ENCODE data around the gene ULK4. TPM values are rescaled to one million over a fixed set of nuclear protein-coding genes. Genes with fewer than 3 reads are reported as not detected.
"Not testable (repeated sequence)": the region's sequence is repeated elsewhere in the genome, so short reads cannot be mapped to it uniquely, and the experiment has no call there.

ULK4 gene
- total and polyA plus RNA-seq, 9 donors, result 2.4 to 58.7 (median 7.3) TPM

- WGBS, 3 donors, result 83 to 84% (median 84%) methylated on average over 1 of the region's 1 CpG
- no peak for DNase-seq
- no peak overlapping the region for H3K27ac ChIP-seq
- no peaks in the 10 kb centered on the region for H3K36me3 ChIP-seq
- no peak for TF ChIP-seq EP300 (IDR thresholded peaks at IDR 0.05)
- H3K4me3 ChIP-seq, result no peak overlapping the region
- intact Hi-C loops (cut with DNase I), result no loop called here
- H3K27me3 ChIP-seq, result no peaks in the 10 kb centered on the region
- no peaks in the 10 kb centered on the region for H3K9me3 ChIP-seq
- no peaks in the 10 kb centered on the region for H3K4me1 ChIP-seq (ENCODE audit: insufficient read depth)
Measured at GRCh38 chr3:41701191-41701698, 260.7 kb downstream of the ULK4 start.

DNA sequence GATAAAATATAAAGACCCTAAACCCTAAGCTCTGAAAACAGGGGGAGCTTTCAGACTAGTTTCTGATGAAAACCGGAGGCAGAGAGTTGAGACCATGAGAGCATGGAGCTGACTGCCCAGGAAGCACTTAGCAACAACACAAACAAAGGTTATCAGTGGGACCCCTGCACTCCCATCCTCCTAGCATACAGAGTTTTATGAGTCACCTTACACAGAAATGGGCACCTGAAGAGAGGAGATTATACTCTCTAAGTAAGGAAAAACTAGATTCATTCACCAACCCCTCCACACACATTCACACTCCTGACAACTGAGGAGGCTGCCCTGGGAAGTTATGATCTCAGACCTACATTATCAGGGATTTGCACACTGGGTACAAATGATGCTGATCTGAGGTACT lies 261.7 kb downstream of the ULK4 start:
- Histone ChIP-seq H3K27ac (no peak overlapping the region), H3K4me1 (ENCODE audit: insufficient read depth) (no peaks in the 10 kb centered on the region), H3K4me3 (no peak overlapping the region), H3K27me3 (no peaks in the 10 kb centered on the region), H3K36me3 (no peaks in the 10 kb centered on the region), H3K9me3 (no peaks in the 10 kb centered on the region)
- TF ChIP-seq POLR2A (IDR thresholded peaks at IDR 0.05) (no peak), EP300 (IDR thresholded peaks at IDR 0.05) (no peak), CTCF (IDR thresholded peaks at IDR 0.05) (no peak)
- DNase-seq, result no peak
- 87 to 98% (median 91%) methylated on average over 1 of the region's 1 CpG for WGBS, 3 donors
- intact Hi-C loops (cut with DNase I), result no loop called here

DNA sequence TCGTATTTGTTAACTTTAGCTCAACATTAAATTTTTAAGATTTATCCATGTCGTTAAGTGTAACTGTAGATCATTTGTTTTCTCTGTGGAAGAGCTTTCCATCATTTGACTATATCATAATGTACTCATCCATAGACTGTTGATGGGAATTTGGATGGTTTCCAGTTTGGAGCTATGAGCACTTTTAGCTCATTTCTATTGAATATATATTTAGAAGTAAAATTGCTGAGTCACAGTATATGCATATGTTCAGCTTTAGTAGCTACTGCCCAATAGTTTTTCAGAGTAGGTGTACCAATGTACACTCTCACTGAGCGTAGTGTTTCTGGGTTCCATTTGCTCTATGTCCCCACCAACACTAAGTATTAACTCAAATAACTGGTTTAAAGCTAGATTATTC lies 263.0 kb downstream of the ULK4 start:
- intact Hi-C loops (cut with DNase I), result no loop called here
- H3K27ac ChIP-seq, result no peak overlapping the region
- no peaks in the 10 kb centered on the region for H3K36me3 ChIP-seq
- no peak overlapping the region for H3K4me3 ChIP-seq
- TF ChIP-seq EP300 (IDR thresholded peaks at IDR 0.05) (no peak), CTCF (IDR thresholded peaks at IDR 0.05) (no peak), POLR2A (IDR thresholded peaks at IDR 0.05) (no peak)
- no peaks in the 10 kb centered on the region for H3K9me3 ChIP-seq
- 96 to 99% (median 98%) methylated on average over 3 of the region's 3 CpGs for WGBS, 3 donors
- no peaks in the 10 kb centered on the region for H3K27me3 ChIP-seq
- DNase-seq, result no peak
- no peaks in the 10 kb centered on the region for H3K4me1 ChIP-seq (ENCODE audit: insufficient read depth)

GRCh38 chr3:41697702-41698101 lies 264.2 kb downstream of the ULK4 start:
- H3K4me1 ChIP-seq (ENCODE audit: insufficient read depth), result no peaks in the 10 kb centered on the region
- no peaks in the 10 kb centered on the region for H3K27me3 ChIP-seq
- no peaks in the 10 kb centered on the region for H3K9me3 ChIP-seq
- no peak overlapping the region for H3K4me3 ChIP-seq
- H3K36me3 ChIP-seq, result no peaks in the 10 kb centered on the region
- no peak for TF ChIP-seq EP300 (IDR thresholded peaks at IDR 0.05)
- no peak for TF ChIP-seq CTCF (IDR thresholded peaks at IDR 0.05)
- no peak for TF ChIP-seq POLR2A (IDR thresholded peaks at IDR 0.05)
- DNase-seq, result no peak
- 88 to 97% (median 95%) methylated on average over 1 of the region's 1 CpG for WGBS, 3 donors
- H3K27ac ChIP-seq, result no peak overlapping the region
- intact Hi-C loops (cut with DNase I), result no loop called here

DNA sequence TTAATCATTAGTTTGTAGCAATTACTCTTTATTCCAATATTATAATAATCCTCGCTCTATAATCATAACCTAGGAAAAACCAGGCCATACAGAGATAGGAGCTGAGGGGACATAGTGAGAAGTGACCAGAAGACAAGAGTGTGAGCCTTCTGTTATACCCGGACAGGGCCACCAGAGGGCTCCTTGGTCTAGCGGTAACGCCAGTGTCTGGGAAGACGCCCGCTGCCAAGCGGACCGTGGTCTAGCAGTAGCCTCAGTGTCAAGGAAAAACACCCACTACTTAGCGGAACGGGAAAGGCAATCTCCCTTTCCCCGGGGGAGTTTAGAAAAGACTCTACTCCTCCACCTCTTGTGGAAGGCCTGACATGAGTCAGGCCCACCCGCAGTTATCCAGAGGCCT lies 266.1 kb downstream of the ULK4 start:
- H3K27ac ChIP-seq; intact Hi-C loops (cut with DNase I): not testable (repeated sequence)
- WGBS, 3 donors, result 66 to 83% (median 77%) methylated on average over 12 of the region's 12 CpGs

More for the DNA sequence above, 266.1 kb downstream of the ULK4 start:
- H3K9me3 ChIP-seq; H3K36me3 ChIP-seq; H3K4me1 ChIP-seq (ENCODE audit: insufficient read depth); H3K27me3 ChIP-seq; H3K4me3 ChIP-seq; DNase-seq: not testable (repeated sequence)

Measured in ovary (tissue), 9 donors.